ENCODE data around the gene OSTC. TPM values are rescaled to one million over a fixed set of nuclear protein-coding genes. Genes with fewer than 3 reads are reported as not detected.
A peak's percentile ranks its signal among the peaks of the same experiment; 100 is the strongest.

Gene OSTC
- total and polyA plus RNA-seq, 9 of the 15 experiments (the other 6 are each of a cell fraction or from before 2014, with no cell fraction given), result 112 to 966 (median 235) TPM

- TF ChIP-seq, protein P1, sequence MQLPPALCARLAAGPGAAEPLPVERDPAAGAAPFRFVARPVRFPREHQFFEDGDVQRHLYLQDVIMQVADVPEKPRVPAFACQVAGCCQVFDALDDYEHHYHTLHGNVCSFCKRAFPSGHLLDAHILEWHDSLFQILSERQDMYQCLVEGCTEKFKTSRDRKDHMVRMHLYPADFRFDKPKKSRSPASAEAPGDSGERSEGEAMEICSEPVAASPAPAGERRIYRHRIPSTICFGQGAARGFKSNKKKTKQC (CRISPR knock-in tag; IDR thresholded peaks at IDR 0.05), result no peak
- TF ChIP-seq CCAR2 (IDR thresholded peaks at IDR 0.05; ENCODE audit: low read depth, low read length) (no peak), ILK (tag; IDR thresholded peaks at IDR 0.05; ENCODE audit: borderline replicate concordance, low read depth) (no peak)
Measured at GRCh38 chr4:108695062-108695461, 44.7 kb downstream of the OSTC start (continued).

- Histone ChIP-seq H3K4me3 (no peak overlapping the region), H3K79me2 (ENCODE audit: control insufficient read depth, insufficient read depth, low read length) (no peaks in the 10 kb centered on the region), H2AFZ (ENCODE audit: low read depth, low read length) (peak overlapping the region; percentile 50; the same call in 1 of the 2 replicates), H3K27ac (ENCODE audit: extremely low read depth, low read depth, low read length) (no peak overlapping the region; the same call in 2 of the 3 replicates), H3K4me2 (ENCODE audit: insufficient read depth, low read length) (peak overlapping the region; percentile 6; the same call in 1 of the 2 replicates), H3K9ac (ENCODE audit: insufficient read depth in 1 of 2, low read depth in 2 of 2, low read length in 2 of 2) (no peak overlapping the region), H3K9me3 (replicated peaks; ENCODE audit: control insufficient read depth, insufficient read depth, low read depth, low read length) (no peaks in the 10 kb centered on the region), H3K27me3 (ENCODE audit: control insufficient read depth in 2 of 2, insufficient read depth in 2 of 2, low read length in 2 of 2) (no peaks in the 10 kb centered on the region), H3K36me3 (ENCODE audit: control insufficient read depth, insufficient read depth, low read length) (no peaks in the 10 kb centered on the region), H3K4me1 (replicated peaks in 1 of 2; ENCODE audit: control insufficient read depth in 2 of 2, insufficient read depth in 2 of 2, low read length in 2 of 2) (peaks cover 0 to 20% of the 10 kb centered on the region in 2 experiments; a peak in 3 of 5 replicates), H4K20me1 (replicated peaks; ENCODE audit: control insufficient read depth, insufficient read depth, low read length) (no peaks in the 10 kb centered on the region), H3K9me1 (ENCODE audit: control insufficient read depth, insufficient read depth, low read length) (no peaks in the 10 kb centered on the region)
- in situ Hi-C loops (cut with MboI), result no loop called here
- no peak for DNase-seq (ENCODE audit: extremely low read depth in 1 of 4, low spot score in 3 of 4)
- TF ChIP-seq ZNF175 (CRISPR knock-in tag; IDR thresholded peaks at IDR 0.05; ENCODE audit: low read depth), result peak; percentile 61
- TF ChIP-seq ATF3 (IDR thresholded peaks at IDR 0.05), result peak; percentile 75
- TF ChIP-seq ATF3 (CRISPR knock-in tag; conservative IDR thresholded peaks at IDR 0.05), result no peak
- TF ChIP-seq DPF2 (IDR thresholded peaks at IDR 0.05), result peak; percentile 23; the same call in 1 of the 2 replicates
- peak; percentile 20; the same call in 1 of the 2 replicates for TF ChIP-seq CEBPG (CRISPR knock-in tag; IDR thresholded peaks at IDR 0.05)
- peak; percentile 35 to 66; a peak in 3 of 4 replicates for TF ChIP-seq CEBPG (tag; conservative IDR thresholded peaks at IDR 0.05 in 1 of 2, IDR thresholded peaks at IDR 0.05 in 1 of 2)
- peak; percentile 37 for TF ChIP-seq CEBPB (tag; IDR thresholded peaks at IDR 0.05)
- no peak for TF ChIP-seq CREBBP (IDR thresholded peaks at IDR 0.05; ENCODE audit: low read depth, low read length)
- peak; percentile 80 to 87; a peak in 3 of 4 replicates for TF ChIP-seq TRIM24 (IDR thresholded peaks at IDR 0.05)
- no peak for TF ChIP-seq ETV5 (CRISPR knock-in tag; IDR thresholded peaks at IDR 0.05; ENCODE audit: low read depth)
- no peak for TF ChIP-seq E2F4 (CRISPR knock-in tag; IDR thresholded peaks at IDR 0.05; ENCODE audit: low read depth)
- TF ChIP-seq LCOR (CRISPR knock-in tag; IDR thresholded peaks at IDR 0.05), result no peak
- no peak for FAIRE-seq
- ChIA-PET CTCF (ENCODE audit: low intra/inter-chr PET ratio) (no interaction called here), POLR2A (interaction anchor here (0.9 kb wide), 1 partner anchor 10 kb away, joined by 3 read pairs; no protein-coding TSS in a partner anchor)
- BruUV-seq (replicated peaks), result no TSS peak
- WGBS (ENCODE audit: insufficient coverage, low coverage, missing lambda C conversion rate), result 31% methylated on average over 3 of the region's 3 CpGs
- intact Hi-C loops (cut with micrococcal nuclease), result no loop called here
- peak; percentile 50 for ATAC-seq
Measured at GRCh38 chr4:108696160-108696559, 45.8 kb downstream of the OSTC start.
